DOHH2 (cell line): ENCODE measurements around the gene TM7SF3.

ENCODE experiments used
- H3F3A ChIP-seq: fragments of 200-600 bp; sonication (generic), shearing (Covaris generic); 2 replicates; pipeline ENCODE4 v1.6.0; 2016; ENCODE audit warnings: antibody characterized with exemption, mild to moderate bottlenecking; ENCODE audit not compliant: control insufficient read depth, insufficient read depth
- H3K27ac ChIP-seq: fragments of 200-600 bp; sonication (generic); 2 replicates; pipeline ENCODE4 v1.5.1; 2014; ENCODE audit warnings: low read depth, mild to moderate bottlenecking, low read length, moderate library complexity
- H3K27me3 ChIP-seq: fragments of 200-600 bp; sonication (generic); 2 replicates; pipeline ENCODE4 v1.6.1; 2014; ENCODE audit warnings: mild to moderate bottlenecking, low read length, mixed read lengths; ENCODE audit not compliant: control insufficient read depth
- H3K36me3 ChIP-seq: fragments of 200-600 bp; sonication (generic); 2 replicates; pipeline ENCODE4 v1.6.1; 2014; ENCODE audit warnings: mild to moderate bottlenecking, low read length, moderate library complexity, mixed read lengths; ENCODE audit not compliant: control insufficient read depth
- H3K4me1 ChIP-seq: fragments of 200-600 bp; sonication (generic); 2 replicates; pipeline ENCODE4 v1.6.1; 2014; ENCODE audit warnings: mild to moderate bottlenecking, low read length, mixed read lengths; ENCODE audit not compliant: control insufficient read depth
- H3K4me2 ChIP-seq: fragments of 200-600 bp; sonication (generic); 2 replicates; pipeline ENCODE4 v1.6.0; 2014; ENCODE audit warnings: mild to moderate bottlenecking, low read length, moderate library complexity
- H3K4me3 ChIP-seq: fragments of 200-600 bp; sonication (generic); 2 replicates; pipeline ENCODE4 v1.5.1; 2014; ENCODE audit warnings: mild to moderate bottlenecking, low read length, mixed read lengths
- H3K79me2 ChIP-seq: fragments of 200-600 bp; sonication (generic); 2 replicates; pipeline ENCODE4 v1.6.1; 2014; ENCODE audit warnings: mild to moderate bottlenecking, low read length, mixed read lengths; ENCODE audit not compliant: control insufficient read depth
- H3K9me2 ChIP-seq: fragments of 200-600 bp; sonication (generic); replicated peaks from 2 replicates; pipeline ENCODE4 v1.6.1; 2014; ENCODE audit warnings: mild to moderate bottlenecking, low read length, mixed read lengths; ENCODE audit not compliant: control insufficient read depth
- H3K9me3 ChIP-seq: fragments of 200-600 bp; sonication (generic); 2 replicates; pipeline ENCODE4 v1.6.1; 2014; ENCODE audit warnings: antibody characterized with exemption, low read length, mixed read lengths; ENCODE audit not compliant: control insufficient read depth, insufficient read depth
- H4K20me1 ChIP-seq: fragments of 200-600 bp; sonication (generic); 2 replicates; pipeline ENCODE4 v1.6.0; 2014; ENCODE audit warnings: low read depth, mild to moderate bottlenecking, antibody characterized with exemption, low read length, moderate library complexity; ENCODE audit not compliant: control insufficient read depth, insufficient read depth
- EZH2phosphoT487 ChIP-seq: fragments of 200-600 bp; sonication (generic); IDR thresholded peaks from 2 replicates; pipeline ENCODE4 v1.6.1; 2017; ENCODE audit warnings: borderline replicate concordance, mild to moderate bottlenecking, antibody characterized with exemption, low read length, moderate library complexity, mixed read lengths
- TF ChIP-seq, protein P1 (sequence below): fragments of 200-600 bp; sonication (generic); IDR thresholded peaks from one replicate; pipeline ENCODE4 v1.5.1; 2014; ENCODE audit warnings: antibody characterized with exemption, mild to moderate bottlenecking, low read depth, low read length; ENCODE audit not compliant: poor library complexity, severe bottlenecking

The TM7SF3 gene

DNA sequence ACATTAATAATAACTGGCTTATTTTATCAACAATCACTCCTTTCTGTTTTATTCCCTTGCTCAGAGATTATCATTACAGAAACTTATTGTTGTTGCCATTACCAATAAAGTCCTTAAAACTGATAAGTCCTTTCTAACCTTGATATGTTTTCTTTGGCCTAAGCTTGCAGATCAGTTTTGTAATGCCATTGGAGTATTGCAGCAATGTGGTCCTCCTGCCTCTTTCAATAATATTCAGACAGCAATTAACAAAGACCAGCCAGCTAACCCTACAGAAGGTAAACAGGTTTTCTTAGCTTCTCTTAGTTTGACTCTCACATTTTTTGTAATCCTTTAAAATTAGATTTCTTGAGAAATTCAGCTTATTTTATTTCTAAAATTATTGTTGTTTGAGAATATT is 12.1 kb upstream of the TM7SF3 start:
- Histone ChIP-seq H3K4me2 (no peak overlapping the region), H3K4me1 (peaks cover 17% of the 10 kb centered on the region), H3K27me3 (0 out of 2 replicates have a peak, but pooled peaks cover 1% of the 10 kb centered on the region), H3K36me3 (peaks cover 50% of the 10 kb centered on the region), H3K27ac (no peak overlapping the region), H3K79me2 (peaks cover 39% of the 10 kb centered on the region), H3K4me3 (no peak overlapping the region), H3K9me3 (no peaks in the 10 kb centered on the region), H3K9me2 (no peaks in the 10 kb centered on the region), H3F3A (no peaks in the 10 kb centered on the region), H4K20me1 (no peaks in the 10 kb centered on the region)
- TF ChIP-seq, protein P1, sequence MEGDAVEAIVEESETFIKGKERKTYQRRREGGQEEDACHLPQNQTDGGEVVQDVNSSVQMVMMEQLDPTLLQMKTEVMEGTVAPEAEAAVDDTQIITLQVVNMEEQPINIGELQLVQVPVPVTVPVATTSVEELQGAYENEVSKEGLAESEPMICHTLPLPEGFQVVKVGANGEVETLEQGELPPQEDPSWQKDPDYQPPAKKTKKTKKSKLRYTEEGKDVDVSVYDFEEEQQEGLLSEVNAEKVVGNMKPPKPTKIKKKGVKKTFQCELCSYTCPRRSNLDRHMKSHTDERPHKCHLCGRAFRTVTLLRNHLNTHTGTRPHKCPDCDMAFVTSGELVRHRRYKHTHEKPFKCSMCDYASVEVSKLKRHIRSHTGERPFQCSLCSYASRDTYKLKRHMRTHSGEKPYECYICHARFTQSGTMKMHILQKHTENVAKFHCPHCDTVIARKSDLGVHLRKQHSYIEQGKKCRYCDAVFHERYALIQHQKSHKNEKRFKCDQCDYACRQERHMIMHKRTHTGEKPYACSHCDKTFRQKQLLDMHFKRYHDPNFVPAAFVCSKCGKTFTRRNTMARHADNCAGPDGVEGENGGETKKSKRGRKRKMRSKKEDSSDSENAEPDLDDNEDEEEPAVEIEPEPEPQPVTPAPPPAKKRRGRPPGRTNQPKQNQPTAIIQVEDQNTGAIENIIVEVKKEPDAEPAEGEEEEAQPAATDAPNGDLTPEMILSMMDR, result no peak
- TF ChIP-seq EZH2phosphoT487, result no peak

DNA sequence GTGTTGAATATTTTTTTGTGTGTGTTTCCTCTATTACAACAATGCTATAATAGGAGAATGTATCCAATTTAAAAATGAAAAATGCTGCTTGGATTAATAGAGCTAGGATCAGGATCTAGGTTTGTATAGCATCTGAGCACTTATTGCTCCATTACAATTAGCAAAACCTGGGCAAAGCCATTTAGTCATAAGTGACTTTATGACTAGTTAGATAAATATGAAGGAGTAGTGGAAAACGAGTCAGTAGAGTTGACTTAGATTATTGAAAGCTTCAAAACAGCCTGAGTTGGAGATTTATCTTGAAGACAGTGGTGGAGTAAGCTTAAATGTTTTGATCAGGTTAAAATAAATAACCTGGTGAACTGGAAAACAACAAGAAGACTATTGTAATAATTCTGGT is 10.9 kb upstream of the TM7SF3 start:
- peak overlapping the region; percentile 70; the same call in 1 of the 2 replicates for H3K4me2 ChIP-seq

DNA sequence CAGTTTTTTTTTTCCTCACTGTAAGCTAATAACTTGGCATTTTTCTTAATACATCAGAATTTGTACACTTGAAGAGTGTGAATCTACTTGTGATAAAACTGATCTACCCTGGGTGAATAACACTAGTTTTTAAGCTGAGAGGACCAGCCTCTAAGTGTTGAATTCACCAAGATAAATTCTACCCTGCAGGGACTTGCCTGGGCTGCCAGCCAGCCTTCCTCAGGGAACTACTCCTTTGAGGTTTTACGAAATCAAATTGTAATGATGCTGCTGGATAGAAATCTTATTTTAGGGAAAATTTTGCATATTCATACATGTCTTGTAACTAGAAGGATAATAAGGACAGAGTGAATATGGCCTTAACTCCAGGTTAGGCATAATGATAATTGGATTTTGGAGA is 10.1 kb upstream of the TM7SF3 start:
- H3K79me2 ChIP-seq, result peaks cover 39% of the 10 kb centered on the region
- TF ChIP-seq, protein P1, result no peak
- TF ChIP-seq EZH2phosphoT487, result no peak
- H3K4me3 ChIP-seq, result 0 out of 2 replicates have a peak overlapping the region, but pooled peaks have one; percentile 76

More for the DNA sequence above, 10.9 kb upstream of the TM7SF3 start:
- H3K4me3 ChIP-seq, result no peak overlapping the region
- no peaks in the 10 kb centered on the region for H3K9me3 ChIP-seq
- peaks cover 39% of the 10 kb centered on the region for H3K79me2 ChIP-seq
- H3F3A ChIP-seq, result no peaks in the 10 kb centered on the region
- H3K4me1 ChIP-seq, result peaks cover 19% of the 10 kb centered on the region
- H4K20me1 ChIP-seq, result no peaks in the 10 kb centered on the region
- peaks cover 41% of the 10 kb centered on the region for H3K36me3 ChIP-seq
- 0 out of 2 replicates have a peak, but pooled peaks cover 2% of the 10 kb centered on the region for H3K27me3 ChIP-seq
- no peak overlapping the region for H3K27ac ChIP-seq
- TF ChIP-seq EZH2phosphoT487, result no peak
- TF ChIP-seq, protein P1, result no peak
- H3K9me2 ChIP-seq, result no peaks in the 10 kb centered on the region

More for the DNA sequence above, 10.1 kb upstream of the TM7SF3 start:
- Histone ChIP-seq H3K36me3 (peaks cover 33% of the 10 kb centered on the region), H4K20me1 (no peaks in the 10 kb centered on the region), H3K27me3 (0 out of 2 replicates have a peak, but pooled peaks cover 2% of the 10 kb centered on the region), H3K9me3 (no peaks in the 10 kb centered on the region), H3K4me2 (peak overlapping the region; percentile 70), H3K4me1 (peaks cover 19% of the 10 kb centered on the region), H3F3A (no peaks in the 10 kb centered on the region), H3K9me2 (no peaks in the 10 kb centered on the region), H3K27ac (no peak overlapping the region)
